ENCODE measurements around the gene CSPG4.
"Not testable (repeated sequence)": the region's sequence is repeated elsewhere in the genome, so short reads cannot be mapped to it uniquely, and the experiment has no call there.

DNA sequence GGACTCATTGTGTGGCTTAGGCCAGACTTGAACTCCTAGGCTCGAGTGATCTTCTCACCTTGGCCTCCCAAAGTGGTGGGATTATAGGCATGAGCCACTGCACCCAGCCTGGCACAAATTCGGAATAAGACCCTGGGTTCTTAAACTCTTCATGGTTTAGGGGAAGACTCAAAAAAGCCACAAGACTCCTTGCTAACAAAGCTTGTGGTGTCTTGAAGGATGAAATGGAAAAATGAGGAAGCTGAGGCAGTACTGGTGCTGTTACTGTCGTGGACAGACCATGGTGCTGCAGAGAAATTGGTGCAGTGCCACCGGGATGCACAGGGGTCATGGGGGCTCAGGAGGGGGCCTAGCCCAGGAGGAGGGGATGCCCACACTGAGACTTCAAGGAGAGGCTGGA lies 20.3 kb downstream of the CSPG4 start:
- TF ChIP-seq ZC3H13 (CRISPR knock-in tag; IDR thresholded peaks at IDR 0.05); CHCHD3 (CRISPR knock-in tag; IDR thresholded peaks at IDR 0.05); PLRG1 (conservative IDR thresholded peaks at IDR 0.05); POLR2A (IDR thresholded peaks at IDR 0.05; ENCODE audit: insufficient read depth in 1 of 2, low read depth in 2 of 2, low read length in 2 of 2); SP1 (IDR thresholded peaks at IDR 0.05); SP1 (CRISPR knock-in tag; IDR thresholded peaks at IDR 0.05); PHF20 (CRISPR knock-in tag; IDR thresholded peaks at IDR 0.05); ARNT (IDR thresholded peaks at IDR 0.05): not testable (repeated sequence)
- TF ChIP-seq, protein P1, sequence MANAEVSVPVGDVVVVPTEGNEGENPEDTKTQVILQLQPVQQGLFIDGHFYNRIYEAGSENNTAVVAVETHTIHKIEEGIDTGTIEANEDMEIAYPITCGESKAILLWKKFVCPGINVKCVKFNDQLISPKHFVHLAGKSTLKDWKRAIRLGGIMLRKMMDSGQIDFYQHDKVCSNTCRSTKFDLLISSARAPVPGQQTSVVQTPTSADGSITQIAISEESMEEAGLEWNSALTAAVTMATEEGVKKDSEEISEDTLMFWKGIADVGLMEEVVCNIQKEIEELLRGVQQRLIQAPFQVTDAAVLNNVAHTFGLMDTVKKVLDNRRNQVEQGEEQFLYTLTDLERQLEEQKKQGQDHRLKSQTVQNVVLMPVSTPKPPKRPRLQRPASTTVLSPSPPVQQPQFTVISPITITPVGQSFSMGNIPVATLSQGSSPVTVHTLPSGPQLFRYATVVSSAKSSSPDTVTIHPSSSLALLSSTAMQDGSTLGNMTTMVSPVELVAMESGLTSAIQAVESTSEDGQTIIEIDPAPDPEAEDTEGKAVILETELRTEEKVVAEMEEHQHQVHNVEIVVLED (CRISPR knock-in tag; IDR thresholded peaks at IDR 0.05; ENCODE audit: borderline replicate concordance) = not testable (repeated sequence)
- TF ChIP-seq, protein P2, sequence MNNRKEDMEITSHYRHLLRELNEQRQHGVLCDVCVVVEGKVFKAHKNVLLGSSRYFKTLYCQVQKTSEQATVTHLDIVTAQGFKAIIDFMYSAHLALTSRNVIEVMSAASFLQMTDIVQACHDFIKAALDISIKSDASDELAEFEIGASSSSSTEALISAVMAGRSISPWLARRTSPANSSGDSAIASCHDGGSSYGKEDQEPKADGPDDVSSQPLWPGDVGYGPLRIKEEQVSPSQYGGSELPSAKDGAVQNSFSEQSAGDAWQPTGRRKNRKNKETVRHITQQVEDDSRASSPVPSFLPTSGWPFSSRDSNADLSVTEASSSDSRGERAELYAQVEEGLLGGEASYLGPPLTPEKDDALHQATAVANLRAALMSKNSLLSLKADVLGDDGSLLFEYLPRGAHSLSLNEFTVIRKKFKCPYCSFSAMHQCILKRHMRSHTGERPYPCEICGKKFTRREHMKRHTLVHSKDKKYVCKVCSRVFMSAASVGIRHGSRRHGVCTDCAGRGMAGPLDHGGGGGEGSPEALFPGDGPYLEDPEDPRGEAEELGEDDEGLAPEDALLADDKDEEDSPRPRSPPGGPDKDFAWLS (CRISPR knock-in tag; IDR thresholded peaks at IDR 0.05; ENCODE audit: borderline replicate concordance) = not testable (repeated sequence)

Measured in HepG2 (cell line).